ENCODE data around the gene CRYBB3.

CRYBB3 gene

DNA sequence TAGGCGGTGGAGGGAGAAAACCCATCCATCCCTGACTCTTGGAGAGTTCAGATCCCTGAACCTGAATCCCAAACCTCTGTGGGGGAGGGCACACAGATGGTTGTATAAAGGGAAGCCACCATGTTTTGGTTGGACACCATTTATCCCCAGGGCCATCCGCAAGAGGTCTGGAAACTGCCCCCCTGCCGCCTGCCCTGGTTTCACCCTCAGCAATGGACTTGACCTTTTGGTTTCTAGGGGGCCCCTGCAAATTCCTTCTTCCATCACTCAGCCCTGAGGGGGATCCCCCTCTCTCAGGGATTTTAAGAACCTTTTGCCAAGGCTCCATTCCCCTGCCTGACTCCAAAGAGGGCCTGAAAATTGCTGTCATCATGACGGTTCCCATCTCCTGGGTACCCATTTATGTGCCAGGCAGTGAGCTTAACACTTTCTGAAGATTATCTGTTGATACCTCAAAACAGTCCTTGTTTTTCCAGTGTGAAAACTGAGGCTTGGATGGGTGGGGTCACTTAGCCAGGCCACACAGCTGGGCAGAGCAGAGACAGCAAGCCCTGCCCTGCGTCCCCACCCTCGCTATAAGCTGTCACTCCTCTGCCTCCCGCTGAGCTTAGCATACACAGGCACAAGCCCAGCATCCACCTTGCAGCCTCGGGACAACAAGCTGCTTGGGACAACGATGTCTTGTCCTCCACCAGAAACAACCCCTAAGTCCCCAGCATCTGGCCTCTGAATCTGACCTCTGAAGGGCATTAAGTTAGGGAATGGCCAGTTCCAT is 33.2 kb upstream of the CRYBB3 start:
- H3K4me3 ChIP-seq (ENCODE audit: low read depth in 1 of 2, low read length in 2 of 2): no peak overlapping the region
- peaks cover 0 to 5% of the 10 kb centered on the region in 2 donors for H3K36me3 ChIP-seq (ENCODE audit: control insufficient read depth in 1 of 2, insufficient read depth in 2 of 2, low read length in 2 of 2)
- peaks cover 0 to 4% of the 10 kb centered on the region in 2 donors for H3K4me1 ChIP-seq (ENCODE audit: control insufficient read depth in 1 of 2, insufficient read depth in 2 of 2, low read length in 2 of 2)
- no peaks in the 10 kb centered on the region for H3K27me3 ChIP-seq (ENCODE audit: low read depth, low read length)
- no peak overlapping the region for H3K27ac ChIP-seq (ENCODE audit: low read length)
- no peaks in the 10 kb centered on the region for H3K9me3 ChIP-seq (ENCODE audit: control insufficient read depth in 1 of 2, low read length in 2 of 2)

DNA sequence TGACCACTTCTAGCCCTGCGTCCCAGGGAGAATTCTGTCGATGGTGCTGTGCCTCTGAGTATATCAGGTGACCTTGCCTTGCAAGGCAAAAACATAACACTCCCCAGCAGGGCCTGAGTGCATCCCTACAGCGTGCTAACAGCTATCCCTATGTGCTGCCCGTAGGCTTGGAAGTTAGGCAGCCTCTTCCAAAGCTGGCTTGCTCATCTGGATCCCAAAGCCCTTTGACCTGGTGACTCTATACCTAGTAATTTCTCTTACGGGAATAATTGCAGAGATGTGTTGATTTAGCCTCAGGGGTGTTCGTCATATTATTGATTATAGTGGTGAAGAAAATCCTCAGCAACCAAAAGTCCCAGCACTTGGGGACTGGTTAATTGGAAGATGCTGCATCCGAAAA is 32.6 kb upstream of the CRYBB3 start:
- peaks cover 0 to 5% of the 10 kb centered on the region in 2 donors for H3K36me3 ChIP-seq (ENCODE audit: control insufficient read depth in 1 of 2, insufficient read depth in 2 of 2, low read length in 2 of 2)
- no peaks in the 10 kb centered on the region for H3K27me3 ChIP-seq (ENCODE audit: low read depth, low read length)
- H3K9me3 ChIP-seq (ENCODE audit: control insufficient read depth in 1 of 2, low read length in 2 of 2): no peaks in the 10 kb centered on the region
- H3K4me1 ChIP-seq (ENCODE audit: control insufficient read depth in 1 of 2, insufficient read depth in 2 of 2, low read length in 2 of 2): peaks cover 0 to 4% of the 10 kb centered on the region in 2 donors
- no peak overlapping the region for H3K27ac ChIP-seq (ENCODE audit: low read length)
- no peak overlapping the region for H3K4me3 ChIP-seq (ENCODE audit: low read depth in 1 of 2, low read length in 2 of 2)

DNA sequence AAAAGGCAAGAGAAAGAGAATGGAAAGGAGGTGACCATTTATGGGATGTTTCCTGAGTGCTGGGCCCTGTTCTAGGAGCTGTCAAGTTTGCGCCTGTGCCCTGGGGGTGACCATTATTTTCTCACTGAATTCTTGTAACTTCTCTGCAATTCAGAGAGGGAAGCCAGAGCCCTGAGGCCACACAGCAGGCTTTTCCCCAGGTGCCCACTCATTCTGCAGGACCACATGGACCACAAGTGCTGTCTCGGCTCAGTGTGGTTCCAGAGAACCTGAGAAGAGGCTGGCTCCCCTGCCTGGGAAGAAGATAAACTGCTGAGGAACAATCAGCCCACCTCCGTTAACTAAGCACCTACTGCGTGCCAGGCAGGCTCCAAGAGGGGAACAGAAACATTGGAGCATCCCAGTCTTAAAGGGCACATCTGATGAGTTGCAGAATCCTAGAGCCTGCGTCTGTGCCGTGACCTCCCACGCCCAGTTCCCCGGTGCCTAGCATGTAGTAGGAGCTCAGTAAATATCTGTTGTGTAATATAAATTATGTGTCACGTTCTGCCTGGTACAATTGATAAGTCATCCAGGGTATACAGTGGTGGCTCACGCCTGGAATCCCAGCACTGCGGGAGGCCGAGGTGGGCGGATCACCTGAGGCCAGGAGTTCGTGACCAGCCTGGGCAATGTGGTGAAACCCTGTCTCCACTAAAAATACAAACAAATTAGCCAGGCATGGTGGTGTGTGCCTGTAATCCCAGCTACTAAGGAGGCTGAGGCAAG is 31.6 kb upstream of the CRYBB3 start:
- Histone ChIP-seq H3K9me3 (ENCODE audit: control insufficient read depth in 1 of 2, low read length in 2 of 2) (no peaks in the 10 kb centered on the region), H3K27me3 (ENCODE audit: low read depth, low read length) (no peaks in the 10 kb centered on the region), H3K4me1 (ENCODE audit: control insufficient read depth in 1 of 2, insufficient read depth in 2 of 2, low read length in 2 of 2) (peaks cover 0 to 4% of the 10 kb centered on the region in 2 donors), H3K36me3 (ENCODE audit: control insufficient read depth in 1 of 2, insufficient read depth in 2 of 2, low read length in 2 of 2) (peaks cover 0 to 5% of the 10 kb centered on the region in 2 donors), H3K27ac (ENCODE audit: low read length) (no peak overlapping the region), H3K4me3 (ENCODE audit: low read depth in 1 of 2, low read length in 2 of 2) (no peak overlapping the region)

DNA sequence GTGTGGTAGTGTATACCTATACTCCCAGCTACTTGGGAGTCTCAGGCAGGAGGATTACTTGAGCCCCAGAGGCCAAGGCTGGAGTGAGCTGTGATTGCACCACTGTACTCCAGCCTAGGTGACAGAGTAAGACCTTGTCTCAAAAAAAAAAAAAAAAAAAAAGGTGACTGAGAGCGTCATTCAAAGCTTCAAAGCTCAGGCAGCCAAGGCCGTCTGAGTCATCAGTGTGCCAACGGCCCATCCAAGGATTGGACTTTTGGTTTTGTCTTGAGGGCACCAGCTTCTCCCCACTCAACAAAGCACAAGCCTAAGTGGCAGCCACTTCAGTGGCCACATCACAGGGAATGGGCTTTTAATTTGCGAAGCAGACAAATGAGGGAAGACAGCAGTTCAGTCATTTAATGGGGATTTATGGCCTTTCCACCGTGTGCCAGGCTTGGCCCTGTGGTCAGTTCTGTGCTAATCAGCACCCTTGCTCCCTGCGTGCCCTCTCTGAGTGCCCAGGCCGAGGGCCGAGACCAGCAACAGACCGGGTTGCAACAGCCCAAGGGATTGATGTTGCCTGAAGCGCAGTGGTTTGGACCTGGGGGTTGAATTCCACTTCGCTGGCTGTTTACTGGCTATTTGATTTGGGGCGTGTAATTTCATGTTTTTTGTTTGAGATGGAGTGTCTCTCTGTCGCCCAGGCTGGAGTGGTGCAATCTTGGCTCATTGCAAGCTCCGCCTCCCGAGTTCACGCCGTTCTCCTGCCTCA is 30.2 kb upstream of the CRYBB3 start:
- H3K36me3 ChIP-seq (ENCODE audit: control insufficient read depth in 1 of 2, insufficient read depth in 2 of 2, low read length in 2 of 2): peaks cover 2 to 14% of the 10 kb centered on the region in 2 donors
- no peaks in the 10 kb centered on the region for H3K27me3 ChIP-seq (ENCODE audit: low read depth, low read length)
- peaks cover 0 to 4% of the 10 kb centered on the region in 2 donors for H3K4me1 ChIP-seq (ENCODE audit: control insufficient read depth in 1 of 2, insufficient read depth in 2 of 2, low read length in 2 of 2)
- no peak overlapping the region for H3K4me3 ChIP-seq (ENCODE audit: low read depth in 1 of 2, low read length in 2 of 2)
- H3K9me3 ChIP-seq (ENCODE audit: control insufficient read depth in 1 of 2, low read length in 2 of 2): no peaks in the 10 kb centered on the region
- H3K27ac ChIP-seq (ENCODE audit: low read length): no peak overlapping the region

DNA sequence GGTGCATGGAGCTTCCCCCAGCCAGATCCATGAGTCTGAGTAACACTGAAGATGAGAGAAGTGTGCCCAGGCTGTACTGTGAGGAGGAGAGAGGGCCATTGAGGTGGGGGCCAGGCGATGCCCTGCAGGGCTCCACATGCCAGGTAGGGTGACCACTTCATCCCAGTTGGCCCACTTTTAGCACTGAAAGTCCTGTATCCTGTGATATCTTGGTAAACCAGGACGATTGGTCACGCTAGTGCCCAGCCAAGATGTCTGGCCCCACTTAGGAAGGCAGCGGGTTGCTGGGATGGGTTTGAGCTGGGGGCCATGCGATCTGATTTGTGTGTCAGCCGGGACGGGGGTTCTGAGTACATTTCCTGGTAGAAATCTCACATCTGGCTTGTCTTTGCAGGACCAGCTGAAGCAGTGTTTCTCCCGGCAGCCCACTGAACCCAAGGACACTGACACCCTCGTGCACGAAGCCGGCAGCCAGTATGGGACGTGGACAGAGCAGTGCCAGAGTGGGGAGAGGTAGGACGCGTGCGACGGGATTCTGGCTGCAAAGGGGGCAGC is 29.2 kb upstream of the CRYBB3 start:
- Histone ChIP-seq H3K4me1 (ENCODE audit: control insufficient read depth in 1 of 2, insufficient read depth in 2 of 2, low read length in 2 of 2) (no peaks in the 10 kb centered on the region), H3K36me3 (ENCODE audit: control insufficient read depth in 1 of 2, insufficient read depth in 2 of 2, low read length in 2 of 2) (peaks cover 4 to 23% of the 10 kb centered on the region in 2 donors), H3K4me3 (ENCODE audit: low read depth in 1 of 2, low read length in 2 of 2) (no peak overlapping the region), H3K27ac (ENCODE audit: low read length) (no peak overlapping the region), H3K27me3 (ENCODE audit: low read depth, low read length) (no peaks in the 10 kb centered on the region), H3K9me3 (ENCODE audit: control insufficient read depth in 1 of 2, low read length in 2 of 2) (no peaks in the 10 kb centered on the region)

DNA sequence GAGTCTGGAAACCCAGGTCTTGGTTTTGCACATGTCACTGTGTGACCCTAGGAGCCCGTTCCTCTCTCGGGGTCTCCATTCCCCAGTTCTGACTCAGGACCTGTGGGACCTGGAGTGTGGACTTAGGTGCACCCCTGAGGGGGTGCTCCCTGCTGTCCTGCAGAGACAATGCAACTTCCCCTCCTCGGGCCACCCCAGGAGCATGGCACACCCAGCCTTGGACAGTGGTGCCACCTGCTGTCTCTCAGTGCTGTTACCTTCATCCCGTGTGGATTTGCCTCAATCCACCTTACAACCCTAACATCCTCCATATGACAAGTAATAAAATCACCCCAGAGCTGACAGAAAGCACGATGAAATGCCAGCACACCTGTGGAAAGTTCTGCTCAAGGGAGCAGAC is 27.5 kb upstream of the CRYBB3 start:
- H3K4me3 ChIP-seq (ENCODE audit: low read depth in 1 of 2, low read length in 2 of 2): no peak overlapping the region
- H3K9me3 ChIP-seq (ENCODE audit: control insufficient read depth in 1 of 2, low read length in 2 of 2): no peaks in the 10 kb centered on the region
- no peak overlapping the region for H3K27ac ChIP-seq (ENCODE audit: low read length)
- H3K4me1 ChIP-seq (ENCODE audit: control insufficient read depth in 1 of 2, insufficient read depth in 2 of 2, low read length in 2 of 2): no peaks in the 10 kb centered on the region
- H3K27me3 ChIP-seq (ENCODE audit: low read depth, low read length): no peaks in the 10 kb centered on the region
- peaks cover 14 to 32% of the 10 kb centered on the region in 2 donors for H3K36me3 ChIP-seq (ENCODE audit: control insufficient read depth in 1 of 2, insufficient read depth in 2 of 2, low read length in 2 of 2)

DNA sequence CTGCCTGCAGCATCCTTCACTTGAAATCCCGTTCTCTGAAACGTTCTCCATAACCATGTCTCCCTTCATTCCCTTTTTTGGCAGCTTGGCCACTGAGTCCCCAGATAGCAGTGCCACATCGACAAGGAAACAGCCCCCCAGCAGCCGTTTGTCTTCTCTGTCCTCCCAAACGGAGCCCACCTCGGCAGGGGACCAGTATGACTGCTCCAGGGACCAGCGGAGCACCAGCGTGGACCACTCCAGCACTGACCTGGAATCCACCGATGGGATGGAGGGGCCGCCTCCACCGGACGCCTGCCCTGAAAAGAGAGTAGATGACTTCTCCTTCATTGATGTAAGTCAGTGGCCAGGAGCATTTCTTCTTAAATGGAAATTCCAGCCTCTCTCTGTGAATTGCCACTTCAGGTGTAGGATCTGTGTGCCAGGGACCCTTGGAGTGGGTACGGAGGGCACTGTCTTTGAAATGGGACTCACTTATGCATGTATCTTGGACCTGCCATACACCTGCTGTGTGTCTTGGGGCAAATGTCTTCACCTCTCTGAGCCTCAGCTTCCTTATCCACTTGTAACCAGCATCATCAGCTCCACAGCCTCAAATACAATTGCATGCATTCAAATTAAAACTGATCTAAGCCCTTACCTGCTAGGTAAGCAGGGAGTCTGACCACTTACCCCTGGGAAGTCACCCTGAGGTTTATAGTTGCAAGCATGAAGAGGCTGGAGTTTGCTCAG is 25.3 kb upstream of the CRYBB3 start:
- Histone ChIP-seq H3K4me3 (ENCODE audit: low read depth in 1 of 2, low read length in 2 of 2) (no peak overlapping the region), H3K36me3 (ENCODE audit: control insufficient read depth in 1 of 2, insufficient read depth in 2 of 2, low read length in 2 of 2) (peaks cover 14 to 49% of the 10 kb centered on the region in 2 donors), H3K4me1 (ENCODE audit: control insufficient read depth in 1 of 2, insufficient read depth in 2 of 2, low read length in 2 of 2) (no peaks in the 10 kb centered on the region), H3K27ac (ENCODE audit: low read length) (no peak overlapping the region), H3K27me3 (ENCODE audit: low read depth, low read length) (no peaks in the 10 kb centered on the region), H3K9me3 (ENCODE audit: control insufficient read depth in 1 of 2, low read length in 2 of 2) (peaks cover under 1 to 2% of the 10 kb centered on the region in 2 donors)

DNA sequence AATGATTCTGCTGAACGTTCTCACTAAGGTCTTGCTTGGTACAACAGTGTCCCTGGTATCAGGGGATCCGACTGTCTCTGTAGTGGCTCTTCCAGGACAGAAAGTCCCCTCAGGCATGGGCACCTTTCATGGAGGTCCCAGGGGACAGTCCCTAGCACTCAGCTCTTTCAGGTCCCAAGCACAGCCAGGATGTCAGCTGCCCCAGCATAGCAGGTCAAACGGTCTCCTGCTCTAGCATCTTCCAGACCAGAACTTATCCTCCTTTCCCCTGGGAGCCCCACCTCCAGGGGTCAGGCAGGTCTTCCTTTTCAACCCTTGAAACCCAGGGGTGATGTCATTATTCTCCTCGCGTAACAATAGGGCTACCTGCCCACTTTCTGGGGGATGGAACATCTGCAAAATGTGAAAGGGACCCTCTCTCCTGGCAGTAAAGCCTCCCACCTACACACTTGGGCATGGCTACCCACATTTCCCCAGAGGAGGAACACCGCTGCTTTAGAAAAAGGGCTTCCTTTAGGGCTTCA is 24.7 kb upstream of the CRYBB3 start:
- H3K27ac ChIP-seq (ENCODE audit: low read length): no peak overlapping the region
- H3K4me1 ChIP-seq (ENCODE audit: control insufficient read depth in 1 of 2, insufficient read depth in 2 of 2, low read length in 2 of 2): no peaks in the 10 kb centered on the region
- no peak overlapping the region for H3K4me3 ChIP-seq (ENCODE audit: low read depth in 1 of 2, low read length in 2 of 2)
- H3K9me3 ChIP-seq (ENCODE audit: control insufficient read depth in 1 of 2, low read length in 2 of 2): peaks cover 6% of the 10 kb centered on the region in 2 donors
- peaks cover 14 to 55% of the 10 kb centered on the region in 2 donors for H3K36me3 ChIP-seq (ENCODE audit: control insufficient read depth in 1 of 2, insufficient read depth in 2 of 2, low read length in 2 of 2)
- no peaks in the 10 kb centered on the region for H3K27me3 ChIP-seq (ENCODE audit: low read depth, low read length)

DNA sequence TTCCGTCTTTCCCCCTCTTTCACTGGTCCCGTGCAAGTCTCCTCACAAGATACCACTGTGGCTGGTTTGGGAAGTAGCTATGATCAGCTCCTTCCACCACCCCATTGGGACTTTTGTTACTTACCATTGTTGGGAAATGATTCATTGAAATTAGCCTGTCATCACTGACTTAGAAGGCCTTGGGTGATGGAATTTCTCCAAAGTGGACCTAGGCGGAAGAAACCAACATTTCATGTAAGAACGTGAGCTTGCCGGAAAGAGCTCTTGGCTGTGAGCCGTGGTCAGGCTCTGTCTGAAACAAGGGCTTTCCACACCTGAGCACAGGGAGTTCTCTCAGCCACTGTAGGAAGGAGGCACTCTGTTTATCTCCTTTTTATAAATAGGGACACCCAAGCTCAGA is 23.5 kb upstream of the CRYBB3 start:
- Histone ChIP-seq H3K9me3 (ENCODE audit: control insufficient read depth in 1 of 2, low read length in 2 of 2) (peaks cover 7 to 9% of the 10 kb centered on the region in 2 donors), H3K27me3 (ENCODE audit: low read depth, low read length) (no peaks in the 10 kb centered on the region), H3K27ac (ENCODE audit: low read length) (no peak overlapping the region), H3K4me3 (ENCODE audit: low read depth in 1 of 2, low read length in 2 of 2) (no peak overlapping the region), H3K4me1 (ENCODE audit: control insufficient read depth in 1 of 2, insufficient read depth in 2 of 2, low read length in 2 of 2) (no peaks in the 10 kb centered on the region), H3K36me3 (ENCODE audit: control insufficient read depth in 1 of 2, insufficient read depth in 2 of 2, low read length in 2 of 2) (peaks cover 14 to 54% of the 10 kb centered on the region in 2 donors)

DNA sequence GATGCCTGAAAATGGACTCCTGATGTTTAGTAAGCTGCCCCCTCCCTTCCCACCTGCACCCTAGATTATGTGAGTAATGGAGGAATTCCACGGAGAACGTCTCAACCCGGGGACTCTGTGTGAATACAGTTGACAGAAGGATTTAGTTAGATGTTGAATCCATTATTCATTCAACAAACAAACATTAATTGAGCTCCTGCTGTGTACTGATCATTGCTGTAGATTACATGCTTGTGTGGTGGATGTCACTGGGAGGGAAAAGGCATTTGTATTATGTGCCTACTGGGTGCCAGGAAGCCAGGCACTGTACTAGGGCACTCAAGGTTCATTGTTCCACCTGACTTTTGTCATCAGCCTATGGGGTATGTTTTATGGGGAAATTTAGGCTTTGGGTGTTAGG is 22.9 kb upstream of the CRYBB3 start:
- H3K36me3 ChIP-seq (ENCODE audit: control insufficient read depth in 1 of 2, insufficient read depth in 2 of 2, low read length in 2 of 2): peaks cover 14 to 57% of the 10 kb centered on the region in 2 donors

More for the DNA sequence above, 22.9 kb upstream of the CRYBB3 start:
- Histone ChIP-seq H3K4me1 (ENCODE audit: control insufficient read depth in 1 of 2, insufficient read depth in 2 of 2, low read length in 2 of 2) (no peaks in the 10 kb centered on the region), H3K4me3 (ENCODE audit: low read depth in 1 of 2, low read length in 2 of 2) (no peak overlapping the region), H3K27me3 (ENCODE audit: low read depth, low read length) (no peaks in the 10 kb centered on the region), H3K9me3 (ENCODE audit: control insufficient read depth in 1 of 2, low read length in 2 of 2) (peaks cover 7 to 9% of the 10 kb centered on the region in 2 donors), H3K27ac (ENCODE audit: low read length) (no peak overlapping the region)

Measured in muscle layer of duodenum (tissue), 2 donors.